Testis (tissue), 3 donors: Measurements from ENCODE around the gene HOOK2. TPM values are rescaled to one million over a fixed set of nuclear protein-coding genes. Genes with fewer than 3 reads are reported as not detected.

Experiments used
- DNase-seq: peaks from one replicate; pipeline ENCODE4 v3.0.0-alpha.2; 2019
- H3K27ac ChIP-seq, 2 donors: fragments of 200-600 bp; sonication (generic); one replicate each; pipeline ENCODE4 v1.5.1; 2019
- H3K27me3 ChIP-seq: fragments of 200-600 bp; sonication (generic); one replicate; pipeline ENCODE4 v1.5.1; 2019
- H3K36me3 ChIP-seq: fragments of 200-600 bp; sonication (generic); one replicate; pipeline ENCODE4 v1.5.1; 2017; ENCODE audit warnings: low read depth; ENCODE audit errors: missing control alignments
- H3K4me1 ChIP-seq: fragments of 200-600 bp; sonication (generic); one replicate; pipeline ENCODE4 v1.5.1; 2019
- H3K4me3 ChIP-seq, 2 donors: fragments of 200-600 bp; sonication (generic); one replicate each; pipeline ENCODE4 v1.5.1; 2017 to 2019
- H3K9me3 ChIP-seq: fragments of 200-600 bp; sonication (generic); one replicate; pipeline ENCODE4 v1.5.1; 2017
- CTCF ChIP-seq, 3 experiments: fragments of 450-650 bp in 2 of 3; fragments of 200-600 bp in 1 of 3; sonication (generic) in 1 of 3; IDR thresholded peaks; one replicate each; pipeline ENCODE4 v1.5.1; 2016 to 2019; ENCODE audit warnings: antibody characterized with exemption in 3 of 3, mild to moderate bottlenecking in 2 of 3, moderate library complexity in 1 of 3
- POLR2A ChIP-seq: fragments of 450-650 bp; IDR thresholded peaks from one replicate; pipeline ENCODE4 v1.6.1; 2017; ENCODE audit warnings: antibody characterized with exemption, mild to moderate bottlenecking, moderate library complexity
- WGBS, 2 donors: methylation state at CpG; one replicate each; pipeline ENCODE4 v1.1.5; 2018; 5-methylcytosine and 5-hydroxymethylcytosine counted together
- intact Hi-C: fragments of 100-400 bp; cut with DNase I; formaldehyde crosslinking; loops from one replicate; pipeline ENCODE4 v1.15.1; 2023; ENCODE audit warnings: low total_unique reads
- polyA plus RNA-seq: library from polyadenylated mRNA; stranded (reverse); fragments of 350-450 nt; fragmentation: Illumina TruSeq; extraction: RNeasy Lipid Tissue Mini Kit (QIAGEN cat#74804); gene quantifications from one replicate; pipeline ENCODE4 v1.2.3, GENCODE V29; 2014; ENCODE audit warnings: low read depth, low replicate concordance; ENCODE audit not compliant: insufficient read depth
- total RNA-seq, 2 donors: library from RNA; depleted of rRNA; stranded (reverse); fragments of >200 nt; gene quantifications; one replicate each; pipeline ENCODE4 v1.2.3, GENCODE V29; 2016

HOOK2 gene
- total and polyA plus RNA-seq, 3 donors from 2014 or later: 30.0 to 63.4 (median 54.4) TPM

- H3K36me3 ChIP-seq: no peaks in the 10 kb centered on the region
- H3K27ac ChIP-seq: peak overlapping the region; percentile 93 to 95
- intact Hi-C loops: loop anchor here (10.0 kb wide), 1 partner anchor 67 kb away; no protein-coding TSS in a partner anchor
- no peak for TF ChIP-seq CTCF (IDR thresholded peaks at IDR 0.05)
- TF ChIP-seq POLR2A: no peak
- H3K9me3 ChIP-seq: no peaks in the 10 kb centered on the region
- no peaks in the 10 kb centered on the region for H3K27me3 ChIP-seq
- H3K4me3 ChIP-seq: peak overlapping the region; percentile 54 to 68
- 0 to 2% methylated on average over 20 to 42 of the region's 44 CpGs for WGBS, 2 donors
- peak; percentile 73 for DNase-seq
- H3K4me1 ChIP-seq: peaks cover 40% of the 10 kb centered on the region
Measured at GRCh38 chr19:12778017-12778904, 2.9 kb upstream of the HOOK2 start.

GRCh38 chr19:12777217-12778016 lies 2.1 kb upstream of the HOOK2 start:
- Histone ChIP-seq H3K4me3 (peak overlapping the region; percentile 54 to 68), H3K27ac (peak overlapping the region; percentile 93 to 95), H3K9me3 (no peaks in the 10 kb centered on the region), H3K27me3 (no peaks in the 10 kb centered on the region), H3K4me1 (peaks cover 34% of the 10 kb centered on the region), H3K36me3 (no peaks in the 10 kb centered on the region)
- 8% methylated on average over 41 to 43 of the region's 43 CpGs for WGBS, 2 donors
- TF ChIP-seq CTCF (IDR thresholded peaks at IDR 0.05) (peak; percentile 92 to 95 (median 94)), POLR2A (no peak)
- DNase-seq: peak; percentile 82
- intact Hi-C loops: loop anchor here (10.0 kb wide), 1 partner anchor 67 kb away; no protein-coding TSS in a partner anchor

GRCh38 chr19:12773571-12773970 lies 1.8 kb downstream of the HOOK2 start:
- Histone ChIP-seq H3K36me3 (no peaks in the 10 kb centered on the region), H3K4me3 (no peak overlapping the region), H3K27me3 (no peaks in the 10 kb centered on the region), H3K27ac (no peak overlapping the region), H3K9me3 (no peaks in the 10 kb centered on the region), H3K4me1 (peaks cover 18% of the 10 kb centered on the region)
- 89 to 94% methylated on average over 2 of the region's 2 CpGs for WGBS, 2 donors
- intact Hi-C loops: loop anchor here (10.0 kb wide), 1 partner anchor 71 kb away; no protein-coding TSS in a partner anchor
- TF ChIP-seq CTCF (IDR thresholded peaks at IDR 0.05) (no peak), POLR2A (no peak)
- no peak for DNase-seq

GRCh38 chr19:12772323-12772722 lies 3.0 kb downstream of the HOOK2 start:
- no peaks in the 10 kb centered on the region for H3K27me3 ChIP-seq
- no peak overlapping the region for H3K4me3 ChIP-seq
- no peaks in the 10 kb centered on the region for H3K9me3 ChIP-seq
- peaks cover 7% of the 10 kb centered on the region for H3K4me1 ChIP-seq
- no peak overlapping the region for H3K27ac ChIP-seq
- no peak for DNase-seq
- intact Hi-C loops: loop anchor here (10.0 kb wide), 1 partner anchor 72 kb away; no protein-coding TSS in a partner anchor
- no peak for TF ChIP-seq POLR2A
- TF ChIP-seq CTCF (IDR thresholded peaks at IDR 0.05): no peak
- H3K36me3 ChIP-seq: no peaks in the 10 kb centered on the region
- 68 to 82% methylated on average over 4 of the region's 4 CpGs for WGBS, 2 donors
